NCI-H69 (cell line): Measurements from ENCODE around the gene TSPAN18.
"Not testable (repeated sequence)": the region's sequence is repeated elsewhere in the genome, so short reads cannot be mapped to it uniquely, and the experiment has no call there.

ENCODE experiments used
- DNase-seq: peaks from one replicate; lab custom pipeline; 2025; lab: John Stamatoyannopoulos, UW

TSPAN18 gene

DNA sequence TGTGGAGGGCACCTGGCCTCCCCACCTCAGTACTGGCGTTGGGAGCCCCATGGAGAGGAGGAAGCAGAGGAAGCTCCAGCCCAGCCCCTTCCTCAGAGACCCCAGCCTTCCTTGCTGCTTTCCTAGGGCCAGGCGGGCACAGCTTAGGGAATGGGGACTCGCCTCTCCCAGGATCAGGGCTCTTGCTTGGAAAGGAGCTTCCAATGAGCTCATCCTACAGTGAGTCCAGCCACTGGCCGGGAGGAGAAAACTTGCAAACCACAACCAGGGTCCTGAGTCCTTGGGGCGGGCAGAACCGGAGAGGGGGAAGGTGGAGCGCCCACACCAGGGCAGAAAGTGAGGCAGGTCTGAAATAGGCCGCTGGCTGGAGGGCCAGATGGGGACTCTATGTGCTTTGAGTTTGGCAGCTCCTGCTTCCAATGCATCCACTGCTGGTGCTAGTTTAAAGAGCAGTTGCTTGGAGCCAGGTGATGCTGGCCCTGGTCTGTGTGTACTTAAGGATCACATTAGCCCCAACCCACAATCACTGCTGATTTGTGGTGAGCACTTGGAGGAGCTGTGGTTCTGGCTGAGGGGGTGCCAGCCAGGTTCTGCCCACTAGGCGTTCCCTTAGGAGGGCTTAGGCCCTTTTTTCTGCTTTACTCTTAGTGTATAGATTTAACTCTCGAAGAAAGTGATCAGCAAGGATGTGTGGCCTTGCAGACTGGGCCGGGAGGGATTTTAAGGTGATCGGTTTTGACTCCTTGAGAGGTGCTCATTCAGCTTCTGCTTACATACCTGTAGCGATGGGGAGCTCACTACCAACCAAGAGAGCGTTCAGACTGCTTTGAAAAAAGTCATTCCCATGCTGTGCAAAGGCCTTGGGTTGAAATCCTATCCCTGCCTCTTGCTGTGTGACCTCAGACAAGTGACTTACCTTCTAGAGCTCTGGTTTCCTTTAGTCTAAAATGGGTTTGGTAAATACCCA, 142.0 kb downstream of the TSPAN18 start:
- peak; percentile 89 for DNase-seq

DNA sequence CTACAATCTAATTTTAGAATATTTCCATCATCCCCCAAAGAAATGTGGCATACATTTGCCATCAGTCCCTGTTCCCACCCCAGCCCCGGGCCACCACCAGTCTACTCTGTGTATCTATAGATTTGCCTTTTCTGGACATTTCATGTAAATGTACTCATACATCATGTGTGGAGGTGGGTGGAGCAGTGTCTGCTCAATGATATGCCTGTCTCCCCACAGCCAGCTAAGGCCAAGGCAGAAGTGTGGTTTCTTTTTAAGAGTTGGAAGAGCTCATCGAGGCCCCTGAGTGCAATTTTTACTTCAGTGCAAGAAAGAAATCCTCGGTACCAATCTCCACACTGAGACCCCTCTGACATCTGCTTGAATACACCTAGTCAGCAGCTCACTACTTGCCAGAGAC, 143.4 kb downstream of the TSPAN18 start:
- no peak for DNase-seq

DNA sequence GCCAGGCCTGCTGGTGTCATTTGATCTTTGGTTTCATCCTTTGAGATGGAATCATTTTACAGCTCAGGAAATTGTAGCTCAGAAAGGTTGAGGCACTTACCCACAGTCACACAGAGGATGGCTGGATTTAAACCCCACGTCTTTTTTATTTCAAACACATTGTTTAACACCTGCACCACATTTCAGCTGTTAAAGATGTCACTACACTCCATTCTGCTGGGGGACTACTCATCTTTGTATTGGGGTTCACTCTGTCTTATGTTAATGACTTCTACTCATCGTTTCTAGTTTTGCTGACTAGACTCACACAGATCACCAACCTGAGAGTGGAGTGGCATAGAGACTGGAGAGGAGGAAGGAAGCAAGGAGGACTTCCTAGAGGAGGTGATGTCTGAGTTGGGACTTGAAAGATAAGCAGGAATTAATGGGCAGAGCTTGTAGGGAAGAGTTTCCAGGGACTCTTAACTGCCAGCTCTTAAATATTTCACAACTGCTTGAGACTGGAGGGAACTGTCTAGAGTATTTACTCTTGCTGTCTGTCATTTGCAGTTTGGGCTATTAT, 143.9 kb downstream of the TSPAN18 start:
- DNase-seq, result no peak

DNA sequence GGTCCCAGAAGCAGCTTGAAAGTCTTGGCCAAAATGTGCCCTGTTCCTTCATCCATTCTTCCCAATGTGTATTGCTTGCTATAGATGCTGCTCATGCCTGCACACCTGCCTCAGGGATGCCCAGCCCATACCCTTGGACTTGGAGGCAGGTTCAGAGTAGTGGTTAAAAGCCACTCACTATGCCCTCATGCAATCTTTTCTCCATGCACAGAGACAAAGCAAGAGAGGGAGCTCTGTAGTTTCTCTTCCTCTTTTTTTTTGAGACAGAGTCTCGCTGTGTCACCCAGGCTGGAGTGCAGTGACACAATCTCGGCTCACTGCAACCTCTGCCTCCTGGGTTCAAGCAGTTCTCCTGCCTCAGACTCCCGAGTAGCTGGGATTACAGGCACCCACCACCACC, 144.9 kb downstream of the TSPAN18 start:
- not testable (repeated sequence) for DNase-seq

DNA sequence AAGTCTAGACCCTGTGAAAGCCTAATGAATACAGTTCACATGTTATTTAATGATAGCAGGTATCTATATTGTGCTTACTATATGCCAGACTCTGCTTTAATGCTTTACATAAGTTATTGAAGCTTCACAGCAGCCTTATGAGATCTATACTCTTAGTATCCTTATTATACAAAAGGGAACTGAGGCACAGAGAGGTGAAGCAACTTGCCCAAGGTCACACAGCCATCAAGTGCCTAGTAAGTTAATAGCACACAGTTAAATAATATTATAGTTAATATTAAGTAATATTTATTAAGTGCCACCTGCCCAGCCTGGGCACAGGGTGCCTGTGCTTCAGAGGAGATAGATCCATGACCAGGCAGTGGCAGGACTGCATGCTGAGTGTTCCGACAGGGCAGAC, 145.8 kb downstream of the TSPAN18 start:
- DNase-seq, result no peak

DNA sequence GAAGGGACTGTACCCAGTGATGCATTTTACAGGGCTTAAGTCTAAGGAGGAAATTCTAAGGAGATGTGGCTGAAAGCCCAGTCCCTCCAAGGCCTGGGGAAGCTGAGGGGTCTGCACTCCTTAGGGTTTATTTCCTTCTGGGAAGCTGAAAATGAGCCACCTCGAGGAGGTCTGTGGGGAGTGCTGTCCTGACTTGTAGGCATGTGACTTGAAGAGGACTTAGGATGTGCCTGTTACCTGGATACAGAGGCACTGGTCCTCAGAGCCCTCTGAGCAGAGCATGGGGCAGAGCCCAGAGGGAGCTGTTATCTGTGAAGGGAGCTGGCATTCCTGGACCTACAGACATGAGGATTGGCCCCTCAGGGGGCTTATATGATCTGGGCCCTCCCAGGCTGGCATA, 146.8 kb downstream of the TSPAN18 start:
- DNase-seq, result peak; percentile 24

DNA sequence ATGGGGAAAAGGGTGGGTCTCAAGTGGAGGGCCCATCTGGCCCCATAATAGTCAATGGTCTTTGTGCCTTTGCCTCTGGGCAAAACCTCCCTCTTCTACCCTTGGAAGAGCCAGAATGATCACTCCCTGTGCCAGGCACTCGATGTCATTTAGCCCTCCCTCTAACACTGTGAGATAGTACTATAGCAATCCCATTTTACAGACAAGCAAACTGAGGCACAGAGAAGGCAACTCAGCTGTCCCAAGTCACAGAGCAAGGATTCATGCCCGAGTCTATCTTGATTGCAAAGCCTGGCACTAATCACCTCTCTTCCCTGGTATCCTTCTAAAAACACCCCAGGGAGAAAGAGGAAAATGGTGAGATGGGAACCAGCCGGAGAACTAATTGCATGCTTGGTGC, 147.5 kb downstream of the TSPAN18 start:
- DNase-seq, result peak; percentile 50

DNA sequence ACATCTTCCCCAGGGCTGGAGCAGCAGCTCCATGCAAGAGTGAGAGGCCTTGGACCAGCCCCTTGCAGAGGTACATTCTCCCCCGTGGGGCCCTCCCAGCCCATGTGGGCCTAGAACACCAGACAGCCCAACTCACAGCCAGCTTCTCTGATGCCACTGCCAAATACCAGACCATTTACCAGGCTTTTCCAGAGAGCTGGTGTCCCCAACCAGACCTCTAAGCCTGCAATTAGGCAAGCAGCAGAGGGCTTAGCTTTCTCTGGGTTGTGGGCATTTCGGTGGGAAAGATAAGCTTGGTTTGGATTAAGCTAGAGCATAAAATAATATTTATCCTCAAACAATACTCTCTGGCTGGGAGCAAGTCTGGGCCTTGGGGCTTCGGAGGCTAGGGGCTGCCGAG, 148.3 kb downstream of the TSPAN18 start:
- no peak for DNase-seq

DNA sequence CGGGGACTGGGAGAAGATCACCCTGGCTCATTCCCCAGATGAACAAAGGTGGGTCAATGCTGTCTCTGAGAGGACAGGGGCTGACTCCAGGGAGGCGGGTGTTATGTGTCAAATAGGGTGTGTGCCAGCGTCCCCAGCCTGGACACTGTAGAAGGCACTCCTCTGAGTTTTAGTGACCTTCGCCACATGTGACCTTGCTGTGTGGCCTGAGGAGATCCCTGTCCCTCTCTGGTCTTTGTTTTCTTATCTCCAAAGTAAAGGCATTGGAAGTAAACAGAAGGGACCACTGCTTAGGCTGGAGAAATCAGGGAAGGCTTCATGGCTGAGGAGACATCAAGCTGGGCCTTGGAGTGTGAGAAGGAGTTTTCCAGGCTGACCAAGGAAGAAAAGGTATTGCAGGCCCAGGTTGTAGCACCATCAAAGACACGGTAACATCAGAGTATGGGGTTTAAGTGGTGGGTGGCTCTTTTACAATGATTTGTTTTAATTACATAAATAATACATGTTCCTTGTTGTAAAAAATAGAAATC, 149.5 kb downstream of the TSPAN18 start:
- DNase-seq, result no peak

DNA sequence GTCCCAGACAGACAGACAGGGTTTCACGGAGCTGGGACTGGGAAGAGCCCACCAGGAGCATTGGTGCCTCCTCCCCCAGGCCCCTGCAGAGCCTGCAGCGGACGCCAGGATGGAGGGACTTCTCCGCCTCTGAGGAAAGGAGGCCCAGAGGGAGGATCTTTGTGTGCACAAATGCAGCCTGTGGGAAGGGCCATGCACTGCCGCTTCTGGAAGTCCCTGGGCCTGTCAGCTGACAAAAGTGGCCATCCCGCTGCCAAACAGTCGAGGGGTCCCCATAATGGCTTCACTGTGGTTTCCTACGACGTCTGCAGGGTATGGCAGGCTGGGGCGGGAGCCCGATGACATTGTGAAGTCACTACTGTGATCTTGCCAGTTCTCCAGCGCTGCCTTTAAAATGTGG, 150.1 kb downstream of the TSPAN18 start:
- no peak for DNase-seq

DNA sequence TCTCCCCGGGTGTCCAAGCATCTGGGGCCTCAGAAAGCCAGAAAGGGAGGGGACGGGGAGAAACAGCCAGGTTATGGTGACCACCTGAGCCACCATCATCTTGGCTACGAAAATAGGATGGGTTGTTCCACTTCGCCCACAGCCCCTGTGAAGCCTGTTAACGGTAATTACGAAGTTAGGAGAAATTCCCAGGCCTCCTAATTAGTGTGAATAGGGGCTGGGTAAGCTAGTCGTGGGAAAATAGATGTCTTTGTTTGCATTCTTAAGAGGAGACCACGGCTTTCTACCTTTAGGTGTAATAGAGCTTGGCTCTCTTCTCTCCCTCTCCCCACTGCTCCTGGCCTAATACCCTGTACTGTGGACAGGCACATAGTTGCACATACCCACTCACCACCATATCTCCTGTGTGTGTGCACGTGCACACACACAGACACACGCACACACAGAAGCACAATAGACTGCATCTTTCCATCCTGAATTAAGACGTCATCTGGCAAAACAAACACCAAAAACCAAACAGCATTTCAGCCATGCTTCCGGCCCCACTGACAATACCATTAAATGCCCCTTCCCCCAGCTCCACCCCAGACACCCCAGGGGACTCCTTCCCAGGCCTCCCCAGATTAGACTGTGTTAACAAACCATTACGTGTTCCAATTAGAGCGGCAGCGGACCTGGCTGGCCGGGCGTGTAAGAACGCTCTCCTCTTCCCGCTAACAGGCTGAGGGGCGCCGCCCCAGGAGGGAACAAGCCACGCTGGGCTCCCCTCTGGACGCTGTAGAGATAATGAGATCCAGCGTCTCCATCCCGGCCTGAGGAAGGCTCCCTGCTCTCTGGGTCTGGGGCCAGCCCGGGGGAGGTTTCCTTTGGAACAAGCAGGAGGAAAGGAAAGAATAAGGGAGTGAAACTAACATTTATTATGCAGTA, 151.1 kb downstream of the TSPAN18 start:
- peak; percentile 97 for DNase-seq

DNA sequence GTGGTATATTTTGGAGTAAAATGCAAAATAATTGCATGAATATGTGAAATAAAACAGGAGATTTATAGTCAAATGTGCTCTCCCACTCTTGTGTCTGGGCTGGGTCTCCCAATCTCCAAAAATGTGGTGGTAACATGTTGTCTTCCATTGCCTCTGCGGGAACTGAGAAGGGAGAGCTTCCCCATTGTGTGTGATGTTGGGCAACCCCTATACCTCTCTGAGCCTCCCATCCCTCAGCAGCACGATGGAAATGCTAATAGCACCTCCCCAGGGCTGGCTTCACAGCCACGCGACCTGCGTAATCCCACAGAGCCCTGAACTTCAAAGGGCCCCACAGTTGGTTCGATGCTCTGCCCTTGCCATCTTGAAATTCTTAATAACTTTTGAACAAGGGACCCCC, 151.9 kb downstream of the TSPAN18 start:
- DNase-seq, result no peak

DNA sequence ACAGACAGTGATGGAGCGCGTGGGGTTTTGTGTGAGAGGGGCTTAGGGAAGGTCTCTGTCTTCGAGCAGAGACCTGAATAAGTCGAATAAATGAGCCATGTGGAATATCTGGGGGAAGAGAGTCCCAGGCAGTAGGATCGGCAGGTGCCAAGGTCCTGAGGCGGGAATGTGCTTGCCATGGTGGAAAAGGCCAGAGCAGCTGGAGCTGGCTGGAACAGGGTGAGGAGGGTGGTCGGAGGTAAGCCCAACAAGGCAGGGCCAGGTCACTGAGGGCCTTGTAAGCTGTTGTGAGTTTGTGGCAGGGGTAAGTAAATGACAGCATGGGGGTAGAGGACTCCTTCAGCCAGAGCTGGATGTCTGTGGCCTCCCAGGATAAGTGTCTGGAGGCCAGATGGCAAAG, 152.7 kb downstream of the TSPAN18 start:
- no peak for DNase-seq

DNA sequence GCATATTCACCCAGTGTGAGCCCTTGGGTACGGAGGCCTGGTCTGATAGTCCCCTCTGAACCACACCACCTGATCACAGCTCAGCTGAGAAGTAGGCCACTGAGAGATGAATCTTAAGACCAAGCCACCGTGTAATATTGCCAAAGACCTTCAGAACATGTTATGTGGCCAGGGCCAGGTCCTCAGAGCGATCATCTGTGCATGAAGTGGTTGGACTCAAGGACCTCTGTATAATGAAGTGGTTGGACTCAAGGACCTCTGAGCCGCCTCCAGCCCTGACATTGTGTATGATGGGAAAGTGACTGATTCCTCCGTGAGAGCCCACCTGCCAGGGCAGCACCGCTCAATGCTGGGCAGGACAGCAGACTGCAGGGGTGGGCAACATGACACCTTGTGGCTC, 153.7 kb downstream of the TSPAN18 start:
- DNase-seq, result no peak

DNA sequence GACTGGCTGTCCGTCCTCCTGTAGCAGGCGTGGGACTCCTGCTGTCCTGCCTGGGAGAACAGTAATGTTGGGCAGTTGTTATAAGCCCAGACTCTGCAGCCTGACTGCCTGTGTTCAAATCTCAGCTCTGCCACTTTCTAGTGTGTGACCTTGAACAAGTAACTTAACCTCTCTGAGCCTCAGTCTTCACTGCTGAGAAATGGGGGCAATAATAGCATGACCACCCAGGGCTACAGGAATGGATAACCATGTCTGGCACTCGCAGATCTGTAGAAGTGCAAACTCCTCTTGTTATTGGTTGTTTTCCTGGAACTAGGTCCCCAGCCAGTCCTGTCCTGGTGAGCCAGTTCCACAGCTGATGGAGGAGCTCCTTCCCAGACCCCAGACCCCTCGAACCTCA, 154.2 kb downstream of the TSPAN18 start:
- DNase-seq, result no peak

DNA sequence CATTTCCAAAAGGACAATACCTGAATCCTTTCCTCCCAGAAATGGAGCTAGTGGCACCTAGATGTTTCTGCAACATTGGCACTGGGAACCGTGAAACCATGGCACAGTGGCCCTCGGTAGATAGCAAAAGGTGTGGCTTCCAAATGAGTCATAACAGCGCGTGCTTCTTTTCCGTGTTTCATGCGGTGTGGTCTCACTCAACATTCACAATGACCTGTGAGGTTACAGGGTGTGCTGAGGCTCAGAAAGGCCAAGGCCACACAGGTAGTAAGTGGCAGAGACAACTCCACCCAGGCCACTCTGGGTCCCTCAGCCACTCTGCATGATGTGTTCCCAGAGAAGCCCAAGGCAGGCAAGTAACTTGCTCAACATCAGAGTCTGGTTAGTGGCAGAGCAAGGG, 156.5 kb downstream of the TSPAN18 start:
- no peak for DNase-seq

DNA sequence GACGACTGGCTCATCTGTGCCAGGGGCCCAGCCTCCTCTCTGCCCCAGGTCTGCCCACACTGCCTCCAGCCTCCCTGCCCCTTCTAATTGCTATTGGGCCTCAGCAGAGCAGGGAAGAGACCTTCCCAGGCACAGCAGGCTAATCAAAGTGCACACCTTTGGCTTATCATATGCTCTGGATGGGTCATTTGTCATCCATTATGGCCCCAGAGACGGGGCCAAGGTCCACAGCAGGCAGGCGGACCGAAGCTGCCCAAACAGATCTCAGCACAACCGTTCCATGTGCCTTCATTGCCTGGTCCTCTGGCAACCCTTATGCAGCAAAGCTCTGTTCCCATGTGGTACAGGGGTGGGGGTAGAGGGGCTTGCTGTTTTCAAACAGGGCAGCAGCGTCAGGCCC, 157.3 kb downstream of the TSPAN18 start:
- no peak for DNase-seq

DNA sequence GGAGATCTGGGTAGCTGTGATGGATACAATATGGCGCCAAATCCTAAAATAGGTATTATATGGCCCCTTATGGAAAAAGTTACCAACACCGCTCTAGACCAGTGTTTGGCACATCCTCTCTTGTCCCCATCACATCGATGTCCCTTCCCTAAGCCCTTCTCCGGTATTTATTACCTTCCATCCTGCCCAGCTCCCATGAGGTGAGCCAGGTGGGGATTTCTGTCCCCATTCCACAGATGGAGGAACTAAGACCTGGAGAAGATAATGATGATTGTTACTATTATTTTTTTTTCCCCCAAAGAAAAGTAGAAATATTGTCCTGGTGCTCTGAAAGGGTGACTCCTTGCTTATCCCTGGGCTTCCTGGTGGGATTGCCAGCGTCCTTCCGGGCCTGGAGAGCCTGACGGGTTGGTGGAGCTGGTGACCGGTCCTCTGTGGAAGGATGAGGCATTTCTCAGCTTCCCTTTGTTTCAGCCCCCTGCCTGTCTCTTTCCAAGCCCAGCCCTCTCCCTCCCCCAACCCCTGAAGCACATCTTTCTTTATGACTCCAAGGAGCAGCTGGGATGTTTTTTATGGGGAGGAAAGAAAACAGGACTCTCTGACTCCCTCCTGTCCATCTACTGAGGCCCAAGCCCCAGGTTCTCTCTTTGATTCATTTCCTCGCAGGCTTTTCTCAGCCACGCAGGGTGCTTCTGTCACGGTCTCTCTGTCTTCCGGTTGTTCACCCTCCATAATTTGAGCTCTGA, 158.5 kb downstream of the TSPAN18 start:
- DNase-seq, result peak; percentile 36

DNA sequence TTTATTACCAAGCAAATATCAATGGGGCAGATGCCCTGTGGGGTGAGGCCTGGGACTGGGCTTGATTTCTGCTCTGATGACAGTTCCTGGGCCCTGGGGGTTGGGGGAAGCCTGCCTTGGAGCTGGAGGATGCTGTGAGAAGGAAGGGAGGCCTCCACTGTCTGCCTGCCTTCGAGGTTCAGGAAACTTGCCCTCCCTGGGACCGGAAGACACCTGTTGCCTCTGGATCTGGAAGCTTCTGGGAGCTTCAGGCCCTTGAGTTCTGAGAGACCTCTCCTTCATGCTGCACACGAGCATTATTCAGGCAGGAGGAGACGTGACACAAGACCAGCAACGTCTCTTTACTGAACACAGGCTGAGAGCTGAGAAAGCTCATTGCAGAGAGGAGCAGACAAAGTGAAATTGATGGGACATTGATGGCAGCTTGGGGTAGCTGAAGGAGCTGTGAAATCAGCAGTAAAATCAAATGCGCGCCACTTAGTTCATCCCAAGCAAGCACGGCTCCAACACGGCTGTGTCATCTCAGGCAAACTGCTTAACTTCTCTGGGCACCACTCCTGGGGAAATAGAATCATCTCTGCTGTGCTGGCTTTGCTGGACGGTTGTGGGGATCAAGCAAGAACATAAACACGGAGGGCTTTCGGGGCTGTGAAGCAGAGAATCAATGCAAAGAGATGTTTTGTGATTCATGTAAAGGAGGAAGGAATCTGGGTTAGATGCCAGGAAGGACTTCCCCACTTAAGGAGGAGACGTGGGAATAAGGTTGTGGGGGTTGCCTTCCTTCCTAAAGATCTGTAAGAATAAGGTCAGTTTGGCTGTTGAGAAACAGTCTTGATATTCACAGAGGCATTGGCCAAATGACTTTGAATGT, 159.4 kb downstream of the TSPAN18 start:
- no peak for DNase-seq

DNA sequence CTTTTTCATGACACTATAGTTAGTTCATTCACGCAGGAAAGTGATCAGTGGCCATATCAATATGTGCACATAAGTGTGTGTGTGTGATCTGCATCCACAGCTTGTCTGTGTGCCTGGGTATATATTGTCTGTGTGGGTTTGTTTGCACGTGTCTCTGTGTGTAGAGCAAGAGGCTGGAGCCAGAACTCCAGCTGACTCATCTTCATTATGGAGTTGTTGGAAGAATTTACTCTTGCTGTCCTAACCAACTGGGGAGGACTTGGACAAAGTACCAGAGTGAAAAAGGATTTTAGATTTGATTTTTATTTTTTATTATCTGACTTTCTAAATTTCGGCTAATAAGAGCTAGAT, 160.0 kb downstream of the TSPAN18 start:
- no peak for DNase-seq

DNA sequence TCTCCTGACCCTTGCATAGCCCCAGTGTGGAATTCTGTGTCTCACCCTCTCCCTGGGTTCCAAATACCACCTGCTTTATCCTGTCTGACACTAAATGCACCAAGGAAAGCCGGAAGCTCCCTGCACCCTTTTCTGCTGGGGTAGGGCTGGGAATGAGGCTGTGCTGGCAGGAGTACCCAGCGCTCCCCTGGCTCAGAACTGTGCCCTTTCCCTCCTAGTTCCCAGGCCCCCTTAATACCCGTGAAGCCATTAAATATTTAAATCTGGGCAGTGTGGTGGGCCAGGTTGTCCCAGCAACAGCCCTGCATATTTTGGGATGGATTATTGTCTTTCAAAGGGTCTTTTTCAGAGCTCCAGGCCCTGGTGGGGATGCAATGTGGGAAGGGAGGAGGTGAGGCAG, 160.9 kb downstream of the TSPAN18 start:
- no peak for DNase-seq
